Epidermal melanocyte (primary cell): Measurements from ENCODE around the gene IL19.
"Not testable (repeated sequence)": the region's sequence is repeated elsewhere in the genome, so short reads cannot be mapped to it uniquely, and the experiment has no call there.

Experiments
- DNase-seq: peaks from one replicate; pipeline ENCODE4 v3.0.0; 2011; ENCODE audit warnings: low spot score; ENCODE audit not compliant: insufficient read length

IL19 gene

DNA sequence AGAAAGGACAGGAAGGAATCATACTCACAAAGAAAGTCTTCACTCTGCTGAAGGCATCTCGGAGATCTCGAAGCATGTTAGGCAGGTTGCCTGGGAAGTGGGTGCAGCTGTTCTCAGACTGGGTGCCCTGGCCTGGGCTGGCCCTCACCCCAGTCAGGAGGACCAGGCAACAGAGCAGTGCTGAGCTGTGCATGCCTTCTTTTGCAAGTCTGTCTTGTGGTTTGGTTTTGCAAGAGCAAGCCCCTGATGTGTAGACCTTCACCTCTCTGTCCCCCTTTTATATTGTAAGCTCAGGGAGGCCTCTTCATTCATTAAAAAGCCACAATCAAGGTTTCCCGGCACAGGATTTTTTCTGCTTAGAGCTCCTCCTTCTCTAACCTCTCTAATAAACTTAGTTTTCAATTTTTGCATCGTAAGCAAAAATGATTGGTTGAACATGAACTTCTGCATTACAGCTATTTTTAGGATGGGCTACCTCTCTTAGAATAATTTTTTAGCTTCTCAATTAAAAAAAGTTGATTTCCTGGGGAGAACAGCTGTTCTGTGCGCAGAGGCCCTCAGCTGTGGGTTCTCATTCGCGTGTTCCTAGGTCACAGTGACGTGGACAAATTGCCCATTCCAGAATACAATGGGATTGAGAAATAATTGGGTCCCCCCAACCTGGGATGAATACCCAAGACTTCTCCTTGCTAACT is 1.8 kb downstream of the IL19 start, which contains the start of gene IL10:
Gene IL10 (minus strand): TSS at position 252 of the 695 bp plus-strand sequence. CDS start 59 bp downstream, at position 193.
- DNase-seq = no peak

DNA sequence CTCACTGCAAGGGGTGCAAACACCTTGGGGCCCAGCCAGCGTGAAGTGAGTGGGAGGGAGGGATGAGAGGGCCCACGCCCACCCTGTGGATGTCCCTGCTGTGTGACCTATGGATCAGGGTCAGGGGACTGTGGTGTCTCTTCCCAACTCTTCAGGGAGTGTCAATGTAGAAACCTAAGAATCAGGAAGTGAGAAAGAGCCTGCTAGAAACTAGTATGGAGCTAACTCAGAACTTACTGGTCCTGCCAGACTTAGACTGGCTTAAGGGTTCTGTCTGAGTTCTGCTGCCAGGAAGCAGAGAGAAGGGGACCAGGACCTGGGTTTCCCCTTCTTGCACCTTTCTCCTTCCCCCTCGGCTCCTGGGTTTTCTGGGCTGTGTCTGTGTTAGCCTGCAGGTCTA is 3.5 kb downstream of the IL19 start:
- DNase-seq = no peak

DNA sequence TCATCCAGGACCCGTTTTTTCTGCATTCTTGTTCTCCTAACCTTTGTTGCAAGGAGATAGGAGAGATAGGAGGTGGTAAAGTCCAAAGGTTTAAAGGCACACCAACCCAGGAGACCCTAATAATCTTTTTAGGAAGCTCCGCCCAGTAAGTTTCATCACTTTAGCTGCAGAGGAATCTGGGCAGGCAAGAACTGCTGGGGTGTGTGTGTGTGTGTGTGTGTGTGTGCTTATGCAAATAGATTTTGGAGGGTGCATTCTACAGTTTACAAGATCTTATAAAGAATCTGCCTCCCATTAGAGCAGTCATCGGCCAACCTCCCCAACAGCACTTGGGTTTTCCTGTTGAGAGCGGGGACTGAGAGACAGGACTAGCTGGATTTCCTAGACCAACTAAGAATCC is 5.7 kb downstream of the IL19 start:
- DNase-seq = no peak

DNA sequence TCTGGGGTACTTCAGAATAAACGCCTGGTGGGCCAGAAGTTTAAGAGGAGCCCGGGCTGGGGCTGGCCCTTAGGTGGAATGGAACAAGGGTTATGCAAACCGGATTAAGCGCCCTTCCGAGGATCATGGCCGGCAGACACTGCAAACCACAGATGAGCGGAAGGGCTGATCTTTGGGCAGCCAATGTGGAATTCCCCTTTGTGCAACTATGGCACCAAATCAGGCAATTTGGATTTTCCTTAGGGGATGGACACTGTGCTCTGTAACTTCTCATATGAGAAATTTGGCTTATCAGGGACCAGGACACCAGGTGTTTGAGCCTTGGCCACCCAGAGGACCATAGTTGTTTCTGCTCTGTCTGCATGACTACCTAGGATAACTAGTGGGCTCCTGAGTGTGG is 7.5 kb downstream of the IL19 start:
- DNase-seq = no peak

DNA sequence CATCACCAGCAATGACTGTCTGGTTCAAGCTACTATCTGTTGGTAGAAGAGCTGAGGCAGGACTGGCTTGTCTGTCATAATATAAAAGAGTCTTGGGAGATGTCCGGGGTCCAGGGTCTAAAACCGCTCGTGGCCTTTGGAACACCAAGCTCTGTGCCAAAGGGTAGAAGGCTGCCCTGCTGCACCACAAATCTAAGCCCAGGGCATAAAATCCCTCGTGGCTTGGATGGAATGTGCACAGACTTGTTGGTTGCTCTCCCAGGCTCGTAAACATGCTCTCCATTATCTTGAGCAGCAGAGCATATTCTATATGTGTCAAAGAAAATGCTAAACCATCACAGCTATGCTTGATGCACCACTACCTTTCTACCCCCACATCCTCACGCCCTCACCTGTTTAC is 8.3 kb downstream of the IL19 start:
- not testable (repeated sequence) for DNase-seq

DNA sequence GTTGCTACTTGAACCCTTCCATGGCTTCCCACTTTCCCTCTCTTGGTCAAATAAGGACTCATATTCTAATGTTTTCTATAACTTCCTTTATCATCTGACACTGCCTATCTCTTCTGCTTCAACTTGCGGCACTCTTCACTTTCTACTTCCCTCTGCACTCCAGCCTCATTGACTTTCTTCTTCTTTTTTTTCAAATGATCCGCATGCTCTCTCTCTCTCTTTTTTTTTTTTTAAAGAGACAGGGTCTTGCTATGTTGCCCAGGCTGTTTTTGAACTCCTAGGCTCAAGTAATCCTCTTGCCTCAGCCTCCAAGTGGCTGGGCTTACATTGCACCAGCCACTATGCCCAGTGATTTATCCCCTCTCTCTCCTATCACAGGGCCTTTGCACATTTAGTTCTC is 9.1 kb downstream of the IL19 start:
- no peak for DNase-seq

DNA sequence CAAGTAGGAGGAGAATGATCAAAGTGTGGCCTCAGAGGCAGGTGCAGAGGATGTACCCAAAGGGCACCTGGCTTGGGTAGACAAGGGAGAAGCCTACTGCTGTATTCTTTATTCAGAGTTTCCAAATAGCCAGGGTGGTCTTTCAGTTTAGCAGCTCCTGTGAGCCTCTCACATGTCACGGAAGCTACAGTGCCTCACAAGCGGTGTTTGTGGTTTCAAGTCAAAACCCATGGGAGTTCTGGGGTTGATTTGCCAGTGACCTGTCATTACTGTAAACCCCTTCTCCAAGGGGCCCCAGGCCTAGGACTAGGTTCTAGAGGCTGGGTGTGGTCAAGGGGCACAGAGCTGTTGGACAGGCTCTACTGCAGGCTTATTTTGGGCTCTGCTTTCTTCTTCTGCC is 11.9 kb downstream of the IL19 start:
- DNase-seq = no peak

DNA sequence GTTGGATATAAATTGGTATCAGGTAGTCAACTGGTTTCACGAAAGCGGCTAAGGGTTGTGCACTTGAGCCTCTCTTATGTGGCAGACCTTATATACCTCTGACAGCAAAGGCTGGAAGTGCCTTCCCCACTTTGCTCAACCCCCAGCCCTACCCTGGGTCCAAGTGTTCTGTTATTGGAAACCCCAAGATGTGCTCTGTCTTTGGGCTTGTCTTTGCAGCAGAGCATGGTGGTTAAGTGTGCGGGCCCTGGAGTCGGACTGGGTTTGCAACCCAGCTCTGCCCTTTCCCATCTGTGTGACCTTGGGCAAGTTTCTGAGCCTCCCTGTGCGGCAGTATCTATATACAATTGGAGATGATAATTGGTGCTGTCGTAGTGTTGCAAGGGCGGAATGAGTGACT is 12.9 kb downstream of the IL19 start:
- no peak for DNase-seq

DNA sequence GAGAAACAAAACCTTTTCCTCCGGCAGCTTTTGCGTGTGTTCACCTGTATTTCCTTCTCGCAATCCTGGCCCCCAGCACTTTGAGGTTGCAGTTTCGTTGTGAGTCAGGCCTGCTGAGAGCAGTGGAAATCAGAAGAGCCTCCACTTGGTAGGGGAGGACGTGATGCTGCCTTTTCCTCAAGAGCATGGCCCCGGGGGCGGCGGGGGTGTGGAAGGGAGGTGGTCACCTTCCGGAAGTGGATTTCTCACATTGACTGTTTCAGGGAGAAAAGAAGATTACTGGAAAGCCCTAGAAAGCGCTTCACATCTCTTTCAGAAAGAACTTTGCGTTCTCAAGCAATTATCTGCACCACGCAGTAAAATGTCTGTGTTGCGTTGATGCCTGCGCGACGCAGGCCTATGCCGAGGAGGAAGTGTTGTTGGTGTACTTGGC is 13.9 kb downstream of the IL19 start:
- no peak for DNase-seq

DNA sequence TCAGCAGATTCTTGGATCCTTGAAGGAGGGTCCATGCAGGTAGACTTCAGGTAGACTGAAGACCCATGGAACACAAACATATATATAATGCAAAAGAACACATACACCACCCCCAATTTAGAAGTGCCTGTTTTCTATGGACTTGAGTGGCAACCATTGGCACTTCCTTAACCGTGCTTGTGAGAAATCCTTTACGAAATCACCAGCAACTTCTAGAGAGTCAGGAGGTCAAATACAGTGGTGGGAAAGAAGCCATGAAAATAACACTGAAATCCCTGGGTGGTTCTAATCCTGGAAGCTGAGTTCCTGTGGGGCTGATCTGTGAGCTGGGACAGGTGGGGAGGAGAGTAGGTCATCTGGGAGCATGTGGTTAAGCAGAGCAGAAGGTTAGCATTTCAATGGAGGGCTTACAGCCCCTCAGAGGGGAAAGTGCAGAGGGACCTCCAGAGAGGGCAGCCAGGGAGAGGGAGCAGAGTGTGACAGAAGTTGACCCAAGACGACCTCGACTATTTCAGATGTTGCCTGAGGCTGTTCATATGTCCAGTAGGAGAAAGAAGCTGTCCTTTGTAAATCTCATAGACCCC is 14.7 kb downstream of the IL19 start:
- no peak for DNase-seq

DNA sequence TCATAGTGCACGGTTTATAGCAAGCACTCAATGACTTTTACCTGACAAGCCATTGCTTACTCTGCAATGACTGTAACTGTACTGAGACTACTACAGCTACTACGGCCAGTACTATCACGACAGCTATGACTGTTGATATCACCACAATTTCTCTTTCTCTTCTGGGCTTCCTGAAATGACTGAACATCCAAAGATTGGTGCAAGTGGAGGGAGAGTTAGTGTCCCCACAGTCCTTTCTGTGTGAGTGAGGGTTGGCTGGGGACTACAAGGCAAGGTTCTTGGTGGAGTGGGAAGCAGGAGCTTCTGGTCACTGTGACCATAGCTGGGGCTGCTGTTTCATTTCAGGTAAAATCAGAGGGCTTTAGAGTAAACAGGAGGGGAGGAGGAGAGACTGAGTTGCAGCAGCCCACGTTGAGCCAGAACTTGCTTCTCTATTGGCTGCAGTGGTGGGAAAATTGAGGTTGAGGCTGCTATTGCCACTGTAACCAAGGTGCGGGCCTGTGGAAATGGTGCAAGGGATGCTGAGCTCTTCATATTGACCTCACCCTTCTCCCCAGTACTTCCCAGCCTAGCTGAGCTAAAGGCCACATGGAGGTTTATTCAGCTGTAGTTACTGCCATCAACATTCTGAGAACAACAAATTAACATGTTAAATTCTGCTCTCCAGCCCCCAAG is 15.8 kb downstream of the IL19 start:
- DNase-seq = no peak

DNA sequence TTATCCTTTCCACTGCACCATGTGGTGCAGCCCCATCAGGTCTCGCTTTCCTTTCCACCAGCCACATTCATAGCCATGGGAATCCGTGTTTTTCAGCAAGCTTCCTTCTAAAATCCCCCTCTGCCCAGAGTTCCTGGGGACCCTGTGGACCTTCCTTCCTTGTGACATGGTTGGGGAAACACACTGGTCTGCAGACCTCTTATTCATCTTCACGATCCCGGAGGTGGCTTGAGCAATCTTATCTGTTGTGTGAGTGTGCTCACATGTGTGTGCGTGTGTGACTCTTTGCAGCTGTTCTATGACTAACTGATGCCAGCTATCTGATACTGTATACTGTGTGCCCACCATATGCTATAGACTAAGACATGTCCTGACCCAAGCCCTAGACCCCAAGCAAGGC is 17.3 kb downstream of the IL19 start:
- no peak for DNase-seq

DNA sequence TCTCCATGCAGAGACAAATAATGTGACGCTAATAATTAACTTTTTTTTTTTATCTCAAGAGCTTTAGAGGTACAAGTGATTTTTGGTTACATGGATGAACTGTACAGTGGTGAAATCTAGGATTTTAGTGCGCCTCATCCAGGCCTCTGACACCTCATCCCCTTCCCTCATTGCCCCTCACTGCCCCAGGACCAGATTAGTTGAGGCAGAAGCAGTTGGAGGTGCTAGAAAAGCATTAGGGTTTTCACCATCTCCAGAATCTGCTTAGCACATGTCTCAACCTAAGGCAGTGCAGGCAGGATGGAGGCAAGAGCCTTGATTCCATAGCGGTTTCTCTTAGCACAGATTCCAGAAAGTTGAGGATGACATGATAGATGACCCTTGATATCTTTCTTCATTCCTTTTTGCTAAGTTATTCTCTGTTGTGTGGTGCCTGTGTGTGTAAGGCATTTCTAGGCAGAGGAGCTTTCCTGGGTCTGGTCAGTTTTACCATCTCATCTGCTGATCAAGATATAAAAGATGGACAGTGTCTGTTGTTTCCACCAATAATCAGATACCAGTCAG is 18.0 kb downstream of the IL19 start:
- DNase-seq = no peak

DNA sequence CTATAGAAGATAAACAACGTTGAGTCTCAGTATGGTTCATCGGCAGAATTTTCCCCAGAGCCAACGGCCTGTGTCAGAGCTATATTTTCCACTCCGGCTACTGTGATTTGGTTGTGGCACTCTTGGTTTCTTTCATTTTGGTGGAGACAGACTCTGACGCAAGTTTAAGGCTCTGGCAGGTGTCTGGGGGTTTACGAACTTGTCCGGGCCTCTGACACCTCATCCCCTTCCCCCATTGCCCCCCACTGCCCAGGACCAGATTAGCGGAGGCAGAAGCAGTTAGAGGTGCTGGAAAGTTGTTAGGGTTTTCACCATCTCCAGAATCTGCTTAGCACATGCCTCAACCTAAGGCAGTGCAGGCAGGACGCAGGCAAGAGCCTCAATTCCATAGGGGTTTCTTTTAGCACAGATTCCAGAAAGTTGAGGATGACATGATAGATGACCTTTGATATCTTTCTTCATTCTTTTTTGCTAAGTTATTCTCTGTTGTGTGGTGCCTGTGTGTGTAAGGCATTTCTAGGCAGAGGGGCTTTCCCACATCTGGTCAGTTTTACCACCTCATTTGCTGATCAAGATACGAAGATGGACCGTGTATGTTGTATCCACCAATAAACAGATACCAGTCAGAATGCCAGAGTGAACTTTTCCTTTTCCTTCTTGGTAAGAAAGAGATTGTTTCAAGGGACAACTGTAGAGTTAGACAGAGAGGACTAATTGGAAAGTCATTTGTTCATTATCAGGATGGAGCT is 20.1 kb downstream of the IL19 start:
- DNase-seq = no peak

DNA sequence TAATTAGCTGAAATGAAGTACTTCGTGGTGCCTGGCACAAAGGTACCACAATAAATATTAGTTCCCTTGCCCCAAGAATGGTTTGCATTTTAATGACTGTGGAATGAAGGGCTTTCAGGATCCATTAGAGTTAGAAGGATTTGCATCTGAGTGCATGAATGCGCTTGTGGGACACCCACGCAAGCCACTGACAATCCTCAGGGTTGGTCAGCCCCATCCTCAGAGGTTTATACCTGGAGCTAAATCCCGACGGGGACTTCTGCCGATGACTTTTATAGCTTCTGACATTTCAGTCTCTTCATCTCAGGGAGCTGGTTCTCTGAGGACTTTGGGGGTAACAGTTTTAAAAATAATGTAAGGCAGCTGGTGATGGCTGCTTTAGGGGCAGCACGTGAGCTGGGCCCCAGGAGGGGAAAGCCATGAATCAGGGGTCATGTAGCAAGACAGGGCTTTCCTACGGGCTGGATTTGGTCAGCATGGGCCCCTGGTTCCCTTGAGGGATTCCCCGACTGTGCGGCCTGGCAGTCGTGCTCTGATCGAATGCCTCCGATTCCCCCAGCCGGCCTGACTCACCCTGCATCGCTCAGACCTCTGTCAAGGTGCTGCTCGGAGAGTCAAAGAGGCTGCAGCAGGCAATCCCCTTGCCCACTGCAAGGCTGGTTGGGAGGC is 22.5 kb downstream of the IL19 start:
- no peak for DNase-seq

DNA sequence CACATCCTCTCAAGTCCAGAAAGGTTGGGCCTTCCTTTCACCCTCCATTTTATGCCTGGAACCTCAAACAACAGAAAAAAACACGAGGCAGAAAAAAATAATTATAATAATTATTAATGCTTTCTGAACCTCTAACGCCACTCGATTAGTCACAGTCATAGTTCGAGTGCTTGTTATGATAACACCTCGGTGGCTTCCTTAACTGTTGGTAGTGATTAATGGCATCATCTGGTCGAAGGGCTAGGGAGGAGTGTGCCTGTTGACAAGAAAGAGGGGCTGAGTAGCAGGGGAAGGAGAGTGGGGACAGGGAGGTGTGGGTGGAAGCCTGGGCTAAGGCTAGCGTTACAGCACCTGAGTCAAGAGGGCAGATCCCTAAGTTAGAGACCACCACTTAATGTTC is 23.0 kb downstream of the IL19 start:
- no peak for DNase-seq

DNA sequence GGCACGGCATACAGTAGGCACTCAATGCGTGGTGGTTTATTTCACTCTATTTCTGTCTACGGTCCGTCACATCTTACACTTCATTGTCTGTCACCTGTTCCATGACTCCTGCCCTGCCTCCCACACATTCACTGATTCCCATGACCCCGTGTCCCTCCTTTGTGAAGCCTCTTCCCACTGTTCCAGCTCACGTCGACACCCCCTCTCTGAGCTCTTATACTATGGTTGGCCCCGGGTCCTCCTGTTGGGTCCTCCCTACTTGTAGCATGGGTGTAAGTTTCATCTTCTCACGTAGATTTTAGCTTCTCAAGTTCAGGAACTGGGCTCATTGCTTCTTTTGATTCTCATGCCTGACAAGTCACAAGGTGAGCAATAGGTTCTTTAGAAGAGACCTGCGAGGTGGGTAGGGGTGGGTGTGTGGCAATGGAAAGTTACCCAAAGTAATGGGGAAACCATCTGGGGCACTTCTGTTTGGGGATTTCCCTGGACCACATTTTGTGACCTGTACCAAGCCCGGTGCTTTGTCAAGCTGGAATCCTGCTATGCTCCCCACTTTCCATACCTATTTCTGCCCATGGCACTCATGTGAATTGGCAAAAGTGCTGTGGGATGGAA is 23.8 kb downstream of the IL19 start:
- no peak for DNase-seq

DNA sequence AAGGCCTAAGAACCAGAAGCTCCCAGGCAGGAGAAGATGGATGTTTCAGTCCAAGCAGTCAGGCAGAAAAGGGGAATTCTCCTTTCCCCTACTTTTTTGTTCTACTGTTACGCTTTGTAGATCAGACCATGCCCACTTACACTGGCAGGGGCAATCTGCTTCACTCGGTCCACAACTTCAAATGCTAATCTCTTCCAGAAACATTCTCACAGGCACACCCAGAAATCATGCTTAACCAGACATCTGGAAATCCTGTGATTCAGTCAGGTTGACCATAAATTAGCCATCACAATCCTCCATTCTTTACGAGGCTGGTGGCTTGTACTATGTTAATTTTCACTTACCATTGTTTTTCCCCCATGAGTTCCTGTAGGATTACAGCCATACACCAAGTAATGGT is 25.5 kb downstream of the IL19 start:
- DNase-seq = no peak

DNA sequence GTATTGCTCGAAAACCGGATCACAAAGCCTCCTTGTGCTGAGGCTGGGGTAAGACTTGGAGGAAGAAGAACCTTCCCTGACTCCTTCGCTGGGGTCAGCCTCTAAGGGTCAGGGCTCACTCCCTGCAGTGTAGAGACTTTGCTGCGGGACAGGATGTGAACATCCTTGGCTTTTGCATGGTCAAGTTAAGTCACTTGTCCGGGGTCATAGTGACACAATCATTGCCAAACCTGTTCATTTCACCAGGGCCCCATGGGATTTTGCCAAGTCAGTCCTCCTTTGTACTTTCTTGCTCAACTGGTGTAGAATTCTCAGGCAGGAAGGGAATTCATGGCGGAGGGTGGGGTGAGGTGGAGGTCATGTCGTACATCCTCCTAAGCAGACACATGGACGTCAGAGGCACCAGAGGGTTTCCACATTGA is 26.4 kb downstream of the IL19 start:
- no peak for DNase-seq

DNA sequence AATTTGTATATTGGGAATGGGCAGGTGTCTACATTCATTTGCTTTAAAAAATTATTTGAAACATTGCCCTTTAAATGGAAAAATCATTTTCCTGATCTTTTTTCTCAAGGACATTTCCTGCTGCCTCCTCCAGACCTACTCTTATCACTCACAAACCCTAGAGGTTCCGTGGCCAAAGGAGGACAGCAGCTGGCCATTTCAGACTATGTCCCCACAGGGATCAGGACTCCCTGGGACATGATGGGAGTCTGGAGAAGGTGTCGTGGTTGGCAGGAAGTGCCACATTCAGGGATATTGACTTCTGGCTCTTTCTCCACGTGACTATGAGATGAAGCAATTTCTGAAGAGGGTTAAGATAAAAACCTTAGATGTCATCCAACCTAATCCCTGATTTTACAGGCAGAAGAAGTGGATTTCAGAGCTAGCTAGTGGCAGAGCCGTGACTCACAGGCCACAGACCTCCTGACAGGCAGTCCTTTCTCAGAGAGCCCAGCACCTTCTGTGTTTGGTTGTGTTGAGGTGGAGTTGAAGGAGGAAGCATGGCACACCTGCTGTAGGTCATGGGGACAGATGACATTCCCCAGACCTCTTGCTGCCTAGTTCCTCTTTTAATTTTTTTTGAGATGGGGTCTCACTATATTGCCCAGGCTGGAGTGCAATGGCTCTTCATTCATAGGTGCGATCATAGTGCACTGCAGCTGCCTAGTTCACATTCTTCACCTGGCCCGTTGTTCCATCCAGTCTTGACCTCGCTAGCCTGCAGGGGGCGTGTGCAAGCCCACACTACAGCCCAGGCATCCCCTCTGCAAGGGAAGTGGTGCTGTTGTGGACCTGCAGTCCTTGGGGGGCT is 27.2 kb downstream of the IL19 start:
- no peak for DNase-seq
